SH-SY5Y (cell line): Measurements from ENCODE around the gene BATF2.

ENCODE experiments used
- GATA2 ChIP-seq: IDR thresholded peaks from 2 replicates; pipeline ENCODE4 v1.6.1; 2011; ENCODE audit warnings: mild to moderate bottlenecking, low read depth, low read length
- GATA3 ChIP-seq: IDR thresholded peaks from 2 replicates; pipeline ENCODE4 v1.6.1; 2011; ENCODE audit warnings: low read depth, mild to moderate bottlenecking, low read length, moderate library complexity

DNA sequence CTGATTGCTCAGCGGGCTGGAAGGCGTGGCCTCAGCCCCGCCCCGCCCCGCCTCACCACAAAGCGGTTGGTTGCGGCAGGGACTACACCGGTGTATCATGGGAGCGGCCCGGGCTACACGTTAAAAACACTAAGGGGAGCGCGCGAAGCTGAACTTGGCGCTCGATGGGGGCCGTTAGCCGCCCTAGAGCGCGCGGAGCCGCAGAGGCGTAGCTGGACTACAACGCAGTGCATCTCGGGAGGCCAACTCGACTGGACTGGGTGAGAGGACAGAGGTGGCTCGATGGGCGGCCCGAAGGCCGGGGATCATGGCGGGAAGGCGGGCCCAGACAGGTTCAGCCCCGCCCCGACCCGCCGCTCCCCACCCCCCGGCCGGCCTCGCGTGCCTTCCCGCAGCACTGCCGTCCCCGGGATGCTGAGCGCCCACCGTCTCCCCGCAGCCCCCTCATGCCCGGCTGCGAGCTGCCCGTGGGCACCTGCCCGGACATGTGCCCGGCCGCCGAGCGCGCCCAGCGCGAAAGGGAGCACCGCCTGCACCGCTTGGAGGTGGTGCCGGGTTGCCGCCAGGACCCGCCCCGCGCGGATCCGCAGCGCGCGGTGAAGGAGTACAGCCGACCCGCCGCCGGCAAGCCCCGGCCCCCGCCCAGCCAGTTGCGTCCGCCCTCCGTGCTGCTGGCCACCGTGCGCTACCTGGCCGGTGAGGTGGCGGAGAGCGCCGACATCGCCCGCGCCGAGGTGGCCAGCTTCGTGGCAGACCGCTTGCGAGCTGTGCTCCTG lies 44.3 kb upstream of the BATF2 start, which contains the start of gene SAC3D1:
- no peak for TF ChIP-seq GATA2
- no peak for TF ChIP-seq GATA3
